ENCODE data around the gene KHDC1. TPM values are rescaled to one million over a fixed set of nuclear protein-coding genes. Genes with fewer than 3 reads are reported as not detected.

The KHDC1 gene
- polyA plus RNA-seq, 1 donor from 2014 or later = 1.5 TPM

DNA sequence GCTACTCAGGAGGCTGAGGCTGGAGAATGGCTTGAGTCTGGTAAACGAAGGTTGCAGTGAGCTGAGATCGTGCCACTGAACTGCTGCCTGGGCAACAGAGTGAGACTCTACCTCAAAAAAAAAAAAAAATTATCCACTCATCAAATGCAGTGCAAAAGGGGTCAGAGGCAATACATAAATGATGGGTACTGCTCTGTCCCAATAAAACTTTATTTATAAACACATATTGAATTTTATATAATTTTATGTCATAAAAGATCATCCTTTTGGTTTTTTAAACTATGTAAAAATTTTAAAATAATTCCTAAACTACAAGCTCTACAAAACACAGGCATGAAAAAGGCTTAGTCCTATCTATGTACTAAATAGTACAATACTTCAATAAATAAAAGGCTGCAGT lies 10.3 kb downstream of the KHDC1 start:
- Histone ChIP-seq H3K9ac (ENCODE audit: low read length) (no peak overlapping the region), H3K79me2 (replicated peaks; ENCODE audit: insufficient read depth, low read length) (no peaks in the 10 kb centered on the region), H3K9me2 (ENCODE audit: insufficient read depth, low read length) (no peaks in the 10 kb centered on the region), H3K27me3 (ENCODE audit: insufficient read depth, low read depth, low read length) (no peaks in the 10 kb centered on the region), H3F3A (ENCODE audit: insufficient read depth, low read length, poor library complexity, severe bottlenecking) (no peaks in the 10 kb centered on the region), H3K36me3 (ENCODE audit: insufficient read depth, low read length) (no peaks in the 10 kb centered on the region), H3K27ac (ENCODE audit: low read length) (no peak overlapping the region), H4K20me1 (ENCODE audit: insufficient read depth) (no peaks in the 10 kb centered on the region), H3K9me3 (ENCODE audit: low read length) (no peaks in the 10 kb centered on the region), H2AFZ (ENCODE audit: low read depth, low read length) (no peak overlapping the region), H3K4me3 (ENCODE audit: low read length) (no peak overlapping the region), H3K4me2 (ENCODE audit: low read length) (no peak overlapping the region)
- TF ChIP-seq RAD21 (conservative IDR thresholded peaks at IDR 0.05) = no peak

DNA sequence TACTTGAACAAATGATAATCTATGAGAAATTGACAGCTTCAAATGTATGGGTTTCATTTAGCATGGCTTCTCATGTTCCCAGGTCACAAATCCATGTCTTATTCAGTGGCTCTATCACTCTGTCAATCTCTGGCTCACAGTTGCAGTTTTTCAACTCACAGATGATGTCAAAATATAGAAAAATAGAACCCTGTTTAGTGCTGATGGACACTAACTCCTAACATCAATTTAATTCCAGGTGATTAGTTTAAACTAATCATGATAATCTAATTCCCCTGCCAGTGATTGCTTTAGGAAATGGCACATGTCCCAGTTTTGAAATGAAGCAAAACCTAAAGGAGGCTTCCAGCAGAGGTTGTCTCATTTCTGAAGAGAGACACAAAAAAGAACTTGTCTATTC lies 13.0 kb downstream of the KHDC1 start:
- H3K27me3 ChIP-seq (ENCODE audit: insufficient read depth, low read depth, low read length) = no peaks in the 10 kb centered on the region
- no peaks in the 10 kb centered on the region for H3K9me3 ChIP-seq (ENCODE audit: low read length)
- no peaks in the 10 kb centered on the region for H3K36me3 ChIP-seq (ENCODE audit: insufficient read depth, low read length)
- H2AFZ ChIP-seq (ENCODE audit: low read depth, low read length) = no peak overlapping the region
- no peaks in the 10 kb centered on the region for H4K20me1 ChIP-seq (ENCODE audit: insufficient read depth)
- no peak overlapping the region for H3K9ac ChIP-seq (ENCODE audit: low read length)
- no peaks in the 10 kb centered on the region for H3F3A ChIP-seq (ENCODE audit: insufficient read depth, low read length, poor library complexity, severe bottlenecking)
- TF ChIP-seq TAF1 (IDR thresholded peaks at IDR 0.05; ENCODE audit: low read depth) (no peak), SMC3 (conservative IDR thresholded peaks at IDR 0.05; ENCODE audit: poor library complexity) (no peak), EZH2 (IDR thresholded peaks at IDR 0.05; ENCODE audit: borderline replicate concordance, insufficient read depth, low read length, poor library complexity, severe bottlenecking) (no peak), RAD21 (conservative IDR thresholded peaks at IDR 0.05) (no peak), MXI1 (conservative IDR thresholded peaks at IDR 0.05; ENCODE audit: poor library complexity, severe bottlenecking) (no peak), POLR2AphosphoS5 (IDR thresholded peaks at IDR 0.05) (no peak), EP300 (conservative IDR thresholded peaks at IDR 0.05; ENCODE audit: poor library complexity, severe bottlenecking) (no peak)
- TF ChIP-seq, protein P1, sequence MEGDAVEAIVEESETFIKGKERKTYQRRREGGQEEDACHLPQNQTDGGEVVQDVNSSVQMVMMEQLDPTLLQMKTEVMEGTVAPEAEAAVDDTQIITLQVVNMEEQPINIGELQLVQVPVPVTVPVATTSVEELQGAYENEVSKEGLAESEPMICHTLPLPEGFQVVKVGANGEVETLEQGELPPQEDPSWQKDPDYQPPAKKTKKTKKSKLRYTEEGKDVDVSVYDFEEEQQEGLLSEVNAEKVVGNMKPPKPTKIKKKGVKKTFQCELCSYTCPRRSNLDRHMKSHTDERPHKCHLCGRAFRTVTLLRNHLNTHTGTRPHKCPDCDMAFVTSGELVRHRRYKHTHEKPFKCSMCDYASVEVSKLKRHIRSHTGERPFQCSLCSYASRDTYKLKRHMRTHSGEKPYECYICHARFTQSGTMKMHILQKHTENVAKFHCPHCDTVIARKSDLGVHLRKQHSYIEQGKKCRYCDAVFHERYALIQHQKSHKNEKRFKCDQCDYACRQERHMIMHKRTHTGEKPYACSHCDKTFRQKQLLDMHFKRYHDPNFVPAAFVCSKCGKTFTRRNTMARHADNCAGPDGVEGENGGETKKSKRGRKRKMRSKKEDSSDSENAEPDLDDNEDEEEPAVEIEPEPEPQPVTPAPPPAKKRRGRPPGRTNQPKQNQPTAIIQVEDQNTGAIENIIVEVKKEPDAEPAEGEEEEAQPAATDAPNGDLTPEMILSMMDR (IDR thresholded peaks at IDR 0.05; ENCODE audit: poor library complexity, severe bottlenecking) = no peak
- TF ChIP-seq, protein P2, sequence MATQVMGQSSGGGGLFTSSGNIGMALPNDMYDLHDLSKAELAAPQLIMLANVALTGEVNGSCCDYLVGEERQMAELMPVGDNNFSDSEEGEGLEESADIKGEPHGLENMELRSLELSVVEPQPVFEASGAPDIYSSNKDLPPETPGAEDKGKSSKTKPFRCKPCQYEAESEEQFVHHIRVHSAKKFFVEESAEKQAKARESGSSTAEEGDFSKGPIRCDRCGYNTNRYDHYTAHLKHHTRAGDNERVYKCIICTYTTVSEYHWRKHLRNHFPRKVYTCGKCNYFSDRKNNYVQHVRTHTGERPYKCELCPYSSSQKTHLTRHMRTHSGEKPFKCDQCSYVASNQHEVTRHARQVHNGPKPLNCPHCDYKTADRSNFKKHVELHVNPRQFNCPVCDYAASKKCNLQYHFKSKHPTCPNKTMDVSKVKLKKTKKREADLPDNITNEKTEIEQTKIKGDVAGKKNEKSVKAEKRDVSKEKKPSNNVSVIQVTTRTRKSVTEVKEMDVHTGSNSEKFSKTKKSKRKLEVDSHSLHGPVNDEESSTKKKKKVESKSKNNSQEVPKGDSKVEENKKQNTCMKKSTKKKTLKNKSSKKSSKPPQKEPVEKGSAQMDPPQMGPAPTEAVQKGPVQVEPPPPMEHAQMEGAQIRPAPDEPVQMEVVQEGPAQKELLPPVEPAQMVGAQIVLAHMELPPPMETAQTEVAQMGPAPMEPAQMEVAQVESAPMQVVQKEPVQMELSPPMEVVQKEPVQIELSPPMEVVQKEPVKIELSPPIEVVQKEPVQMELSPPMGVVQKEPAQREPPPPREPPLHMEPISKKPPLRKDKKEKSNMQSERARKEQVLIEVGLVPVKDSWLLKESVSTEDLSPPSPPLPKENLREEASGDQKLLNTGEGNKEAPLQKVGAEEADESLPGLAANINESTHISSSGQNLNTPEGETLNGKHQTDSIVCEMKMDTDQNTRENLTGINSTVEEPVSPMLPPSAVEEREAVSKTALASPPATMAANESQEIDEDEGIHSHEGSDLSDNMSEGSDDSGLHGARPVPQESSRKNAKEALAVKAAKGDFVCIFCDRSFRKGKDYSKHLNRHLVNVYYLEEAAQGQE (IDR thresholded peaks at IDR 0.05; ENCODE audit: borderline replicate concordance) = no peak
- no peak overlapping the region for H3K4me2 ChIP-seq (ENCODE audit: low read length)
- H3K4me3 ChIP-seq (ENCODE audit: low read length) = no peak overlapping the region
- H3K79me2 ChIP-seq (replicated peaks; ENCODE audit: insufficient read depth, low read length) = no peaks in the 10 kb centered on the region
- H3K27ac ChIP-seq (ENCODE audit: low read length) = no peak overlapping the region
- H3K9me2 ChIP-seq (ENCODE audit: insufficient read depth, low read length) = no peaks in the 10 kb centered on the region

Data from neural cell (in vitro differentiated cells).